GM04503 (cell line): ENCODE data around the gene CELA3B.
"Not testable (repeated sequence)": the region's sequence is repeated elsewhere in the genome, so short reads cannot be mapped to it uniquely, and the experiment has no call there.

ENCODE experiments used
- DNase-seq: peaks from one replicate; pipeline ENCODE4 v3.0.0-alpha.2; 2012; ENCODE audit warnings: low read depth

The CELA3B gene

DNA sequence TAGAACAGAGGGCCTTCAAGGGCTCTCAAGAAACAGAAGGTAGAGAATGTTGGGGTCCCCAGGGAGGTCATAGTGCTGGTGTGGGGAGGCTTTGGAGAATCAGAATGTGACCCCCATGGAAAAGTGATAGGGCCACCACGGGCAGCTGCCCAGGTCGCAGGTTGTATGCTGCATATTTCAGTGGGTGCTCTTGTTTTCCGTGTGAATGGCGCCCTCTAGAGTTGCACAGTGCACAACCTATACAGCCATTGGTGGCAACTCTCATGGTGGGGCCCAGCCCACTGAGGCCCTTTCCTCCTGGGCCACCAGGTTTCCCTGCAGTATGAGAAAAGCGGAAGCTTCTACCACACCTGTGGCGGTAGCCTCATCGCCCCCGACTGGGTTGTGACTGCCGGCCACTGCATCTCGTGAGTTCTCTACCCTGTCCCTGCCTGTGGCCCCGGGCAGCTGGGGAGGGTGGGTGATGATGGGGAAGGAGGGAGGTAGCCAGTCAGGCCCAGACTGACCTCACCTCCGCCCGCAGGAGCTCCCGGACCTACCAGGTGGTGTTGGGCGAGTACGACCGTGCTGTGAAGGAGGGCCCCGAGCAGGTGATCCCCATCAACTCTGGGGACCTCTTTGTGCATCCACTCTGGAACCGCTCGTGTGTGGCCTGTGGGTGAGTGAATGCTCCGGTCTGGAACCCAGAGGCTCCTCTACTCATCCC is 3.8 kb downstream of the CELA3B start:
- DNase-seq: not testable (repeated sequence)

GRCh38 chr1:21981253-21981652 is 4.4 kb downstream of the CELA3B start:
- DNase-seq: not testable (repeated sequence)

GRCh38 chr1:21982122-21982521 is 5.3 kb downstream of the CELA3B start:
- not testable (repeated sequence) for DNase-seq

DNA sequence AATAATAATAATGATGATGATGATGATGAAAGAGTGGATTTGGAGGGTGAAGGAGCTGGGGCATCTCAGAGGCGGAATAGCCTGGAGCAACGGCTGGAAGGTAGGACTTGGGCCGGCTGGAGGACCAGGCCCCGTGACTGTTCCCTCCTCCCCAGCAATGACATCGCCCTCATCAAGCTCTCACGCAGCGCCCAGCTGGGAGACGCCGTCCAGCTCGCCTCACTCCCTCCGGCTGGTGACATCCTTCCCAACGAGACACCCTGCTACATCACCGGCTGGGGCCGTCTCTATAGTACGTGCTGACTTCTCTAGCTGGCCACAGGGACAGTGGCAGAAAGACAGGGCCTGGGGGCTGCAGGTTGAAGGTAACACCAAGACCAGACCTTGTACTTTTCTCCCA is 6.7 kb downstream of the CELA3B start:
- not testable (repeated sequence) for DNase-seq

DNA sequence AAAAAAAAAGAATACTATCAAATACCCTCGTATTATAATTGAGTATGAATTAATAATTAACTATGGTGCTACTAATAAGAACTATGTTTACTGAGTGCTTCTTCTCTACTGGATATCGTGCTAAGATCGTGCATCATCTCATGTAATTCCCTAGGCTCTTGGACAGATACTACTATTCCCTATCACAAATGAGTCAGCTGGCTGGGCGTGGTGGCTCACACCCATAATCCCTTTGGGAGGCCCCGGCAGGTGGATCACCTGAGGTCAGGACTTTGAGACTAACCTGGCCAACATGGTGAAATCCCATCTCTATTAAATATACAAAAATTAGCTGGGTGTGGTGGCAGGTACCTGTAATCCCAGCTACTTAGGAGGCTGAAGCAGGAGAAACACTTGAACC is 9.1 kb downstream of the CELA3B start:
- not testable (repeated sequence) for DNase-seq

GRCh38 chr1:21986386-21986785 is 9.6 kb downstream of the CELA3B start:
- not testable (repeated sequence) for DNase-seq

DNA sequence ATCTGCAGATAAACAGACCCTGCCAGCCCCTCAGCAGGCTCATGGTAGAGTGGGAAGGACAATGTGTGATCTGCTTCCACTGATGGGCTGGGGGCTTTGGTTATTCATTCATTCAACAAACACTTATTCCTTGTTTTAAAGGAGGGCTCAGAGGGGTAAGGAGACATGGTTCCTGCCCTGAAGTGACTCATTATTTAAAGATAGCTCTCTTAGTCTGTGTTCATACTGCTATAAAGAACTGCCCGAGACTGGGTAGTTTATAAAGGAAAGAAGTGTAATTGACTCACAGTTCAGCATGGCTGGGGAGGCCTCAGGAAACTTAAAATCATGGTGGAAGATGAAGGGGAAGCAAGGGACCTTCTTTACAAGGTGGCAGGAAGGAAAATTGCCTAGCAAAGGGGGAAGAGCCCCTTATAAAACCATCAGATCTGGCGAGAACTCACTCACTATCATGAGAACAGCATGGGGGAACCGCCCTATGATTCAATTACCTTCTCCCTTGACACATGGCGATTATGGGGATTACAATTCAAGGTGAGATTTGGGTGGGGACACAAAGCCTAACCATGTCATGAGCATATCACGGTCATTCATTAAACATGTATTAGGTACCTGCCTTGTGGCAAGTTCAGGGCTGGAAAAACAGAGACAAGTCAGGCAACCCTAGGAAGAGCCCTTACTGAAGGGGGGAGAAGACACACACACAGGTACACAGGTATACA is 13.0 kb downstream of the CELA3B start:
- not testable (repeated sequence) for DNase-seq

- not testable (repeated sequence) for DNase-seq
These were observed 15.4 kb downstream of the CELA3B start for GRCh38 chr1:21992186-21992585.

GRCh38 chr1:21994716-21995115 is 17.9 kb downstream of the CELA3B start:
- DNase-seq: not testable (repeated sequence)

GRCh38 chr1:21996663-21996970 is 19.8 kb downstream of the CELA3B start:
- DNase-seq: not testable (repeated sequence)

DNA sequence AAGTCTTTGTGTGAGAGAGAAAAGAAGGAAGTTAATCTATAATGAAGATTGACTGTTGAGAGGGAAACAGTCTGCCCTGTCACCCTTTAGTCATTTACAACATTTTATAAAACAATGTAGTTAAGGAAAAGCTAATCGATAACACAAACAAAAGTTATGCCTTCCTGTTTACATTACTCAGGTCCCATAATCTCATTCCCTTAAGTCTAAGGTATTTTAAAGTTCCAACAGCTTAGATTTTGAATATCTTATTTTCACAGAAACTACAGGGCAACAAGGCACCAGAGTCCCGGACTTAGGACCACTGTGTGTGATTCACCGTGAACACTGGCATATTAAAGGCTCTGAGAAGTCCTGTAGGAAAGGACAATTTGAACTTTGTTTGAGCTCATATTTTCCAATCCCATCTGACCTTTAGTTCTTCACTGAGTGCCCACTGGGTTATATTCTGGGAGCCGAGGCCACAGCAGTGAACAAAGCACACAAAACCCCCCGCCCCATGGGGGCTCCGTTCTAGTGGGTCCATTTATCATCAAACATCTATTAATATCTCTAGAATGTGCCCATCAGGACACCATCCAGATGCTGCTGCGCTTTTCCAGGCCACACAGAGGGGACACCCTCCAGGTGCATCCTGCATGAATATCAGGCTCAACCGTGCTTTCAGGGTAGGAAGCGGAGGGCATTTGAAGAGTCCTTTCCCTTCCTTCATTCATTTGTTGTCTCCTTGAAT is 21.2 kb downstream of the CELA3B start:
- not testable (repeated sequence) for DNase-seq

GRCh38 chr1:21998624-21999294 is 21.9 kb downstream of the CELA3B start:
- not testable (repeated sequence) for DNase-seq

DNA sequence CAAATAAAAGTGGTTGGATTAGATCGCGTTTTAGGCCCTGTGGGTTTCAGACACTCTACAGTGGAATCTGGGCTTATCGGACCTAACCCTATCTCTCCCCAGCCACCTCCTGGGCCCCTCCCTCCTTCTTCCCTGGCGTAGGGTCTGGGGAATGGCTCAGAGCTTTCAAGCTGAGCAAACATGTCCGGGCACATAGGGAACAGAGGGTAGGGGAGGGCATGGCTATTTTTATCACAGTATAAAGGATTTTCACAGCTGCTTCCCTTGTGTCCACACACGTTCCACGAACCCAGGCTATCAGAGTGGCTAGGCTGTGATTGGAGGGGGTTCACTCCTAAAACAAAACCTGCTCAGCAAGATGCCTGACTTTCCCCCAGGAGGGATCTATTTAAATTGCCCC is 22.8 kb downstream of the CELA3B start:
- DNase-seq: not testable (repeated sequence)

DNA sequence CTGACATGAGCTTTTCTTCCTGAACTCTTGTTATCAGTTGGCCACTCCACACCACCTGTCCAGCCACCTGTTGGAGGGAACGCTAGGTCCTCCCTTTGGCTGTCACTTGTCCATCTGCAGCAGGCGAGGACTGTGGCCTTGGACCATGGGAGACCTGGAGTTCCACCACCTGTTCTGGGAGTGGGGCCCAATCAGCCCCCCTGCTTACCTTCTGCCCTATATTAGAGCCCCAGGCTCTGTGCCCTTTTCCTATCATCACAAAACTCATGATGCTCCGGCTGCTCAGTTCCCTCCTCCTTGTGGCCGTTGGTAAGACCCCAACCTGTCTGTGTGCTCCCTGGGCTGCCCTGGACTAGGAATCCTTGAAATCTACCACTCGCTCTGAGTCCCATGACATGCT is 24.6 kb downstream of the CELA3B start, which contains the start of gene CELA3A:
TSS of gene CELA3A (plus strand) at position 249 of the 400 bp plus-strand sequence. CDS start at position 267, 18 bp downstream.
- DNase-seq: no peak

DNA sequence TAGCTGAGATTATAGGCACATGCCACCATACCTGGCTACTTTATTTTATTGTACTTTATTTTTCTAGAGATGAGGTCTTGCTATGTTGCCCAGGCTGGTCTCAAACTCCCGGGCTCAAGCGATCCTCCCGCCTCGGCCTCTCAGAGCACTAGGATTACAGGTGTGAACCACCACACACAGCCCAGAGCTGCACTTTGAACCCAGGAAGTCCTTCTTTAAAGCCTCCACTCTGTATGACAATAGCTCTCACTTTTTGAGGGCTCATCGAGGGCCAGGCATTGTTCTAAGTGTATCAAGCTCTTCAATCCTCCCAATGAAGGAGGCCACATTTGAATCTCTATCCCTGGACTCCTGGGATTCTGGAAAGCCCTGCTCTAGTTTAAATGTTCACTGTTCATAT is 25.6 kb downstream of the CELA3B start:
- DNase-seq: not testable (repeated sequence)

DNA sequence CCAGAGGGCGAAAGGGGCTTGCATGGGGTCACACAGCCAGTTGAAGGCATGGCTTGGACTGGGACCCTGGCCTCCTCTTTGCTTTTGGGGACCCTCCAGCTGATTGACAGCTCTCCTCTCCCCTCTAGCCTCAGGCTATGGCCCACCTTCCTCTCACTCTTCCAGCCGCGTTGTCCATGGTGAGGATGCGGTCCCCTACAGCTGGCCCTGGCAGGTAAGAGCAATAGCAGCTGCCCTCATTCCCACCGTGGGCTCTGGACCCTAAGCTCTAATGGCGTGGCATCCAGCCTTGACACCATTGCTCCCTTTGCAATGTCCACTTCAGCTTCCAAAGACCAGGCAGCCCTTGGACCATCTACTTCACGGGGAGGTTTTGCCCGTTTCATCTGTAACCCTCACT is 26.1 kb downstream of the CELA3B start:
- not testable (repeated sequence) for DNase-seq

- DNase-seq: not testable (repeated sequence)
These were observed 27.1 kb downstream of the CELA3B start for GRCh38 chr1:22003959-22004358.

DNA sequence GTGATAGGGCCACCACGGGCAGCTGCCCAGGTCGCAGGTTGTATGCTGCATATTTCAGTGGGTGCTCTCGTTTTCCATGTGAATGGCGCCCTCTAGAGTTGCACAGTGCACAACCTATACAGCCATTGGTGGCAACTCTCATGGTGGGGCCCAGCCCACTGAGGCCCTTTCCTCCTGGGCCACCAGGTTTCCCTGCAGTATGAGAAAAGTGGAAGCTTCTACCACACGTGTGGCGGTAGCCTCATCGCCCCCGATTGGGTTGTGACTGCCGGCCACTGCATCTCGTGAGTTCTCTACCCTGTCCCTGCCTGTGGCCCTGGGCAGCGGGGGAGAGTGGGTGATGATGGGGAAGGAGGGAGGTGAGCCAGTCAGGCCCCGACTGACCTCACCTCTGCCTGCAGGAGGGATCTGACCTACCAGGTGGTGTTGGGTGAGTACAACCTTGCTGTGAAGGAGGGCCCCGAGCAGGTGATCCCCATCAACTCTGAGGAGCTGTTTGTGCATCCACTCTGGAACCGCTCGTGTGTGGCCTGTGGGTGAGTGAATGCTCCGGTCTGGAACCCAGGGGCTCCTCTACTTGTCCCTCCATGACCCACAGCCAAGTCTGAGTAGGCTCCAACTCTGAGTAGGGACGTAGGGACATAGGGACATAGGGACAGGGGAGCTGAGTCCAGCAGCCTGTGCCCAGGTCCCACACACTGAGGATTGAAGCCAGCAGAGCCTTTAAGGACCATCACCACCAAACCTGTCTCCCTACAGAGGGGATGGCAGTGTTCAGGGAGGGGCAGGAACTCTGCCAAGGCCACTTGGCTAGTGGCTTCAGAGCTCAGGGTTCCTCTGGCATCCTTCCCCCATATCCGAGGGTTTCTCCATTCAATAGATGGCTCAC is 28.7 kb downstream of the CELA3B start:
- DNase-seq: not testable (repeated sequence)

- not testable (repeated sequence) for DNase-seq
These were observed 29.9 kb downstream of the CELA3B start for GRCh38 chr1:22006736-22007135.

DNA sequence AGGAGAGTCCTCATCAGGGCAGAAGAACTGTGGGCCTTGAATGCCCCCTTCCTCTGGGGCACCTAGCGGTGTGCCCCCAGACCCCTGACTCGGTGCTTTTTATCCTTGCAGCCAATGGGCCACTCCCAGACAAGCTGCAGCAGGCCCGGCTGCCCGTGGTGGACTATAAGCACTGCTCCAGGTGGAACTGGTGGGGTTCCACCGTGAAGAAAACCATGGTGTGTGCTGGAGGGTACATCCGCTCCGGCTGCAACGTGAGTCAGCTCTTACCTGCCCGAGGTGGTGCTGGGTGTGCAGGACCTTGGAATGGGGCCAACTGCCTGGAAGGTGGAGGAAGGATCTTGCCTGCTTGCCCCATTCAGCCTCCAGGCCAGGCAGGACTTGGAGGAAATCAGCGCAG is 30.4 kb downstream of the CELA3B start:
- not testable (repeated sequence) for DNase-seq

- not testable (repeated sequence) for DNase-seq
These were observed 32.7 kb downstream of the CELA3B start for GRCh38 chr1:22009566-22009965.
